ENCODE data around the gene WNT3A. TPM values are rescaled to one million over a fixed set of nuclear protein-coding genes. Genes with fewer than 3 reads are reported as not detected.

WNT3A gene
- total and polyA plus RNA-seq, 2 of the 4 experiments (the other 2 are of a cell fraction) = not detected

- H3K27ac ChIP-seq (ENCODE audit: insufficient read depth, low read length) = no peak overlapping the region
- no peak overlapping the region for H3K23ac ChIP-seq (ENCODE audit: low read depth, low read length)
- no peaks in the 10 kb centered on the region for H3K27me3 ChIP-seq (ENCODE audit: control insufficient read depth, insufficient read depth, low read length)
- no peak overlapping the region for H2BK120ac ChIP-seq (ENCODE audit: low read depth, low read length)
- 80% methylated on average over 4 of the region's 8 CpGs; no CpG with 5 or more reads in 1 of the 2 experiments for WGBS, 2 experiments (ENCODE audit: extremely low coverage in 2 of 2, insufficient read length in 1 of 2)
- H2AFZ ChIP-seq (replicated peaks; ENCODE audit: low read length, poor library complexity) = no peak overlapping the region
- H3K9me3 ChIP-seq (ENCODE audit: control insufficient read depth, insufficient read depth, low read length) = no peaks in the 10 kb centered on the region
- H3K4me1 ChIP-seq (ENCODE audit: control insufficient read depth, insufficient read depth, low read length) = peaks cover 10% of the 10 kb centered on the region
- no peak overlapping the region for H4K91ac ChIP-seq (ENCODE audit: insufficient read depth, low read depth, low read length)
- peaks cover 17 to 52% of the 10 kb centered on the region in 2 experiments; a peak in 3 of 4 replicates for H3K79me1 ChIP-seq (ENCODE audit: low read depth in 1 of 2, low read length in 2 of 2)
- CTCF ChIA-PET = no interaction called here
- intact Hi-C loops (cut with micrococcal nuclease) (no loop called here), in situ Hi-C loops (cut with MboI; ENCODE audit: low sequenced_read_pairs) (no loop called here), dilution Hi-C loops (cut with HindIII; ENCODE audit: low sequenced_read_pairs, unreplicated experiment) (no loop called here)
- no peak overlapping the region for H4K8ac ChIP-seq (ENCODE audit: low read depth in 2 of 2, low read length in 2 of 2)
- POLR2A ChIA-PET (ENCODE audit: unreplicated experiment) = no interaction called here
- ATAC-seq (ENCODE audit: low read depth) (no peak), DNase-seq (no peak)
- H3K14ac ChIP-seq (replicated peaks; ENCODE audit: low read depth, low read length) = no peak overlapping the region
- no peak overlapping the region for H3K9ac ChIP-seq (ENCODE audit: low read depth, low read length)
- no peak overlapping the region for H3K18ac ChIP-seq (ENCODE audit: low read depth, low read length)
- BruUV-seq (replicated peaks) = no TSS peak
- TF ChIP-seq USF2 (IDR thresholded peaks at IDR 0.05; ENCODE audit: low read depth, low read length) = no peak
- TF ChIP-seq SMC3 (IDR thresholded peaks at IDR 0.05; ENCODE audit: low read depth, low read length) = no peak
- TF ChIP-seq CHD1 (IDR thresholded peaks at IDR 0.05; ENCODE audit: low read depth, low read length) = no peak
- no peak for TF ChIP-seq RCOR1 (IDR thresholded peaks at IDR 0.05; ENCODE audit: insufficient replicate concordance, low read length)
- TF ChIP-seq RFX5 (IDR thresholded peaks at IDR 0.05; ENCODE audit: low read depth, low read length) = no peak
- no peak for TF ChIP-seq RAD21 (IDR thresholded peaks at IDR 0.05; ENCODE audit: low read length)
- TF ChIP-seq POLR2A (IDR thresholded peaks at IDR 0.05; ENCODE audit: low read depth, low read length) = no peak
- TF ChIP-seq CEBPB (IDR thresholded peaks at IDR 0.05; ENCODE audit: low read depth, low read length) = no peak
- H2BK15ac ChIP-seq (ENCODE audit: low read depth, low read length) = no peak overlapping the region
- H3K9me1 ChIP-seq (ENCODE audit: insufficient read depth, low read length) = peaks cover 7% of the 10 kb centered on the region
- H3K4me3 ChIP-seq (ENCODE audit: insufficient read depth, low read depth, low read length) = no peak overlapping the region
- no peak overlapping the region for H2AK5ac ChIP-seq (ENCODE audit: low read depth, low read length)
- H3K56ac ChIP-seq (ENCODE audit: extremely low read depth, insufficient read depth, low read length) = no peak overlapping the region
- no peak overlapping the region for H2AK9ac ChIP-seq (replicated peaks; ENCODE audit: low read depth, low read length, poor library complexity)
- no peak overlapping the region for H2BK5ac ChIP-seq (ENCODE audit: low read depth, low read length, poor library complexity, severe bottlenecking)
- peaks cover 7% of the 10 kb centered on the region for H4K20me1 ChIP-seq (ENCODE audit: insufficient read depth, low read length)
- H4K5ac ChIP-seq (ENCODE audit: low read depth, low read length) = no peak overlapping the region
- no peak overlapping the region for H3K4me2 ChIP-seq (ENCODE audit: low read depth, low read length)
- no peak overlapping the region for H2BK20ac ChIP-seq (ENCODE audit: low read depth, low read length)
- peaks cover 15% of the 10 kb centered on the region for H3K36me3 ChIP-seq (ENCODE audit: control insufficient read depth, insufficient read depth, low read length)
- H3K4ac ChIP-seq (ENCODE audit: low read depth, low read length) = no peak overlapping the region
Measured at GRCh38 chr1:228105996-228106799, 99.4 kb downstream of the WNT3A start.
